ENCODE measurements around the gene MS4A6E.

MS4A6E gene

DNA sequence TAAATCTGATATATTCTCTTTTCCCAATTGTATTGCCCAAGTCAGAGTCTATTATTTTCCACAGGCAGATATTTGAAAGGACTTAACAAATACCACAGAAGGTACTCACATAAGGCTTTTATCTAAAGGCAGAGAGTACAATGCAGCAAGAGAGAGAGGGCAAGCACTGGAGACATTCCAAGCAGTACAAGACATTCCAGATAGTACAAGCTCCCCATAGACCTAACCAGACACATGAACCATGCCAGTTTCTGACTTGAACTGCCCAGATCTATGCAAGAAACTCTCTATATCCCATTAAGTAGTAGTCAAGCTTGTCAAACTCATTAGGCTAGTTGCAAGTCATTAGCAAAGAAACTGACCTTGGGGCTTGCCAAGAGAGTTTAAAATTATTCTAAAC is 11.2 kb upstream of the MS4A6E start:
- no peak overlapping the region for H3K9ac ChIP-seq (ENCODE audit: low read length)
- no peaks in the 10 kb centered on the region for H3K27me3 ChIP-seq (replicated peaks; ENCODE audit: insufficient read depth, low read length)
- H4K20me1 ChIP-seq (ENCODE audit: insufficient read depth, low read length): no peaks in the 10 kb centered on the region
- no peak overlapping the region for H3K4me3 ChIP-seq (ENCODE audit: low read length)
- no peaks in the 10 kb centered on the region for H3K9me3 ChIP-seq (replicated peaks; ENCODE audit: insufficient read depth, low read length)
- H3K36me3 ChIP-seq (replicated peaks; ENCODE audit: insufficient read depth, low read length): no peaks in the 10 kb centered on the region
- H3K9me2 ChIP-seq (replicated peaks; ENCODE audit: insufficient read depth, low read length): no peaks in the 10 kb centered on the region
- no peak overlapping the region for H3K27ac ChIP-seq (ENCODE audit: low read length)
- H2AFZ ChIP-seq (ENCODE audit: low read length): no peak overlapping the region
- no peak for DNase-seq
- no peaks in the 10 kb centered on the region for H3F3A ChIP-seq (ENCODE audit: insufficient read depth, low read length)
- peaks cover 15% of the 10 kb centered on the region for H3K4me1 ChIP-seq (ENCODE audit: low read length)
- no peaks in the 10 kb centered on the region for H3K79me2 ChIP-seq (ENCODE audit: low read length)
- TF ChIP-seq EZH2 (optimal IDR thresholded peaks at IDR 0.05; ENCODE audit: low read depth, low read length) (no peak), EZH2phosphoT487 (IDR thresholded peaks at IDR 0.05; ENCODE audit: low read length) (no peak)
- H3K4me2 ChIP-seq (ENCODE audit: low read depth, low read length): no peak overlapping the region

DNA sequence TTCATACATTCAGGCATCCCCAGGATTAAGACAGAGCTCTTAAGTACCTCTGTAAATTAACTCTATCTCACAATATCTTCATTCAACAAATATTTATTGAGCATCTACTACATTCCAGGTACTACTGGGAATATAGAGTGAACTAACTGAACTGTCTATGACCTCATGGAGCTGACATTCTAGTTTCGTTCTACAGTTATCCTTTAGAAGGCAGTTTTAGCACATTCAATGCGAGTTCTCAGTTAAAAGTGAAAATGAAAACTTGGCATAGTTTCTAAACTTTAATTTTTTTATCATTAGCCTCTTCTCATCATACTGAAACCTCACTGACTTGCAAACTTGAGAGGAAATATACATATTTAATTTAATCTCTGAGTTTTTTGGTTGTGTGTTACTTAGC is 10.7 kb upstream of the MS4A6E start:
- Histone ChIP-seq H3K27me3 (replicated peaks; ENCODE audit: insufficient read depth, low read length) (no peaks in the 10 kb centered on the region), H3K4me3 (ENCODE audit: low read length) (no peak overlapping the region), H3K9me2 (replicated peaks; ENCODE audit: insufficient read depth, low read length) (no peaks in the 10 kb centered on the region), H3K9me3 (replicated peaks; ENCODE audit: insufficient read depth, low read length) (no peaks in the 10 kb centered on the region), H3K79me2 (ENCODE audit: low read length) (no peaks in the 10 kb centered on the region), H2AFZ (ENCODE audit: low read length) (no peak overlapping the region), H3K36me3 (replicated peaks; ENCODE audit: insufficient read depth, low read length) (no peaks in the 10 kb centered on the region), H3K9ac (ENCODE audit: low read length) (no peak overlapping the region), H3K4me2 (ENCODE audit: low read depth, low read length) (peak overlapping the region; percentile 35; the same call in 1 of the 2 replicates), H3F3A (ENCODE audit: insufficient read depth, low read length) (no peaks in the 10 kb centered on the region), H4K20me1 (ENCODE audit: insufficient read depth, low read length) (no peaks in the 10 kb centered on the region), H3K27ac (ENCODE audit: low read length) (no peak overlapping the region), H3K4me1 (ENCODE audit: low read length) (peaks cover 12% of the 10 kb centered on the region)
- TF ChIP-seq EZH2 (optimal IDR thresholded peaks at IDR 0.05; ENCODE audit: low read depth, low read length): no peak
- no peak for TF ChIP-seq CTCF (IDR thresholded peaks at IDR 0.05; ENCODE audit: low read length)
- TF ChIP-seq EZH2phosphoT487 (IDR thresholded peaks at IDR 0.05; ENCODE audit: low read length): no peak
- DNase-seq: peak; percentile 62

GRCh38 chr11:60318726-60319125 is 8.3 kb upstream of the MS4A6E start:
- DNase-seq: no peak
- Histone ChIP-seq H2AFZ (ENCODE audit: low read length) (no peak overlapping the region), H3K4me1 (ENCODE audit: low read length) (peaks cover 12% of the 10 kb centered on the region), H3K9me2 (replicated peaks; ENCODE audit: insufficient read depth, low read length) (no peaks in the 10 kb centered on the region), H3K79me2 (ENCODE audit: low read length) (no peaks in the 10 kb centered on the region), H3K36me3 (replicated peaks; ENCODE audit: insufficient read depth, low read length) (no peaks in the 10 kb centered on the region), H3F3A (ENCODE audit: insufficient read depth, low read length) (no peaks in the 10 kb centered on the region), H3K27me3 (replicated peaks; ENCODE audit: insufficient read depth, low read length) (no peaks in the 10 kb centered on the region), H3K4me3 (ENCODE audit: low read length) (no peak overlapping the region), H3K9ac (ENCODE audit: low read length) (no peak overlapping the region), H3K27ac (ENCODE audit: low read length) (no peak overlapping the region), H3K4me2 (ENCODE audit: low read depth, low read length) (no peak overlapping the region), H4K20me1 (ENCODE audit: insufficient read depth, low read length) (no peaks in the 10 kb centered on the region), H3K9me3 (replicated peaks; ENCODE audit: insufficient read depth, low read length) (no peaks in the 10 kb centered on the region)
- TF ChIP-seq EZH2phosphoT487 (IDR thresholded peaks at IDR 0.05; ENCODE audit: low read length): no peak
- no peak for TF ChIP-seq EZH2 (optimal IDR thresholded peaks at IDR 0.05; ENCODE audit: low read depth, low read length)
- no peak for TF ChIP-seq CTCF (IDR thresholded peaks at IDR 0.05; ENCODE audit: low read length)

GRCh38 chr11:60321051-60321450 is 6.0 kb upstream of the MS4A6E start:
- DNase-seq: no peak
- Histone ChIP-seq H3K4me2 (ENCODE audit: low read depth, low read length) (no peak overlapping the region), H4K20me1 (ENCODE audit: insufficient read depth, low read length) (no peaks in the 10 kb centered on the region), H3K27me3 (replicated peaks; ENCODE audit: insufficient read depth, low read length) (no peaks in the 10 kb centered on the region), H3K9me2 (replicated peaks; ENCODE audit: insufficient read depth, low read length) (no peaks in the 10 kb centered on the region), H3K79me2 (ENCODE audit: low read length) (no peaks in the 10 kb centered on the region), H3F3A (ENCODE audit: insufficient read depth, low read length) (no peaks in the 10 kb centered on the region), H3K9ac (ENCODE audit: low read length) (no peak overlapping the region), H3K4me3 (ENCODE audit: low read length) (no peak overlapping the region), H3K27ac (ENCODE audit: low read length) (no peak overlapping the region), H3K4me1 (ENCODE audit: low read length) (peaks cover 10% of the 10 kb centered on the region), H3K36me3 (replicated peaks; ENCODE audit: insufficient read depth, low read length) (no peaks in the 10 kb centered on the region), H3K9me3 (replicated peaks; ENCODE audit: insufficient read depth, low read length) (no peaks in the 10 kb centered on the region), H2AFZ (ENCODE audit: low read length) (no peak overlapping the region)
- no peak for TF ChIP-seq EZH2 (optimal IDR thresholded peaks at IDR 0.05; ENCODE audit: low read depth, low read length)
- no peak for TF ChIP-seq EZH2phosphoT487 (IDR thresholded peaks at IDR 0.05; ENCODE audit: low read length)
- TF ChIP-seq CTCF (IDR thresholded peaks at IDR 0.05; ENCODE audit: low read length): no peak
